Karpas-422 (cell line): ENCODE data around the gene MFAP5. TPM values are rescaled to one million over a fixed set of nuclear protein-coding genes. Genes with fewer than 3 reads are reported as not detected.

Source experiments
- DNase-seq: peaks from one replicate; pipeline ENCODE4 v3.0.0-alpha.2; 2015
- H2AFZ ChIP-seq: fragments of 200-600 bp; sonication (generic); 2 replicates; pipeline ENCODE4 v1.6.1; 2014; ENCODE audit warnings: antibody characterized with exemption, low read length, mixed read lengths
- H3K27ac ChIP-seq: fragments of 200-600 bp; sonication (generic); 2 replicates; pipeline ENCODE4 v1.5.1; 2014; ENCODE audit warnings: mild to moderate bottlenecking, low read length, moderate library complexity
- H3K27me3 ChIP-seq: fragments of 200-600 bp; sonication (generic); 2 replicates; pipeline ENCODE4 v1.6.1; 2014; ENCODE audit warnings: low read length, mixed read lengths
- H3K36me3 ChIP-seq: fragments of 200-600 bp; sonication (generic); 2 replicates; pipeline ENCODE4 v1.6.1; 2014; ENCODE audit warnings: low read length, mixed read lengths; ENCODE audit not compliant: insufficient read depth
- H3K4me1 ChIP-seq: fragments of 200-600 bp; sonication (generic); 2 replicates; pipeline ENCODE4 v1.6.1; 2014; ENCODE audit warnings: mild to moderate bottlenecking, low read length, mixed read lengths
- H3K4me2 ChIP-seq: fragments of 200-600 bp; sonication (generic); 2 replicates; pipeline ENCODE4 v1.6.1; 2014; ENCODE audit warnings: low read length, low read depth, mild to moderate bottlenecking; ENCODE audit not compliant: poor library complexity, severe bottlenecking
- H3K4me3 ChIP-seq: fragments of 200-600 bp; sonication (generic); 2 replicates; pipeline ENCODE4 v1.5.1; 2014; ENCODE audit warnings: mild to moderate bottlenecking, antibody characterized with exemption, low read length, mixed read lengths
- H3K79me2 ChIP-seq: fragments of 200-600 bp; sonication (generic); 2 replicates; pipeline ENCODE4 v1.6.1; 2014; ENCODE audit warnings: mild to moderate bottlenecking, low read length, mixed read lengths
- H3K9ac ChIP-seq: fragments of 200-600 bp; sonication (generic); 2 replicates; pipeline ENCODE4 v1.6.0; 2014; ENCODE audit warnings: low read length
- H3K9me2 ChIP-seq: fragments of 200-600 bp; sonication (generic), shearing (Covaris generic); replicated peaks from 2 replicates; pipeline ENCODE4 v1.6.0; 2014; ENCODE audit warnings: mild to moderate bottlenecking, low read length, moderate library complexity; ENCODE audit not compliant: insufficient read depth
- H3K9me3 ChIP-seq: fragments of 300-700, 200-600 bp; sonication (generic); 2 replicates; pipeline ENCODE4 v1.6.1; 2014; ENCODE audit warnings: low read length, mixed read lengths
- H4K20me1 ChIP-seq: fragments of 200-600 bp; sonication (generic); 2 replicates; pipeline ENCODE4 v1.6.1; 2014; ENCODE audit warnings: mild to moderate bottlenecking, antibody characterized with exemption, low read length, low read depth; ENCODE audit not compliant: insufficient read depth
- total RNA-seq: library from RNA; depleted of rRNA; stranded (reverse); fragments of >200 nt; shearing (Covaris generic); gene quantifications from 2 replicates; pipeline ENCODE4 v1.2.3, GENCODE V29; 2014; ENCODE audit warnings: low replicate concordance; rRNA removed

Gene MFAP5, protein sequence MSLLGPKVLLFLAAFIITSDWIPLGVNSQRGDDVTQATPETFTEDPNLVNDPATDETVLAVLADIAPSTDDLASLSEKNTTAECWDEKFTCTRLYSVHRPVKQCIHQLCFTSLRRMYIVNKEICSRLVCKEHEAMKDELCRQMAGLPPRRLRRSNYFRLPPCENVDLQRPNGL
- not detected in 2 replicates for total RNA-seq

DNA sequence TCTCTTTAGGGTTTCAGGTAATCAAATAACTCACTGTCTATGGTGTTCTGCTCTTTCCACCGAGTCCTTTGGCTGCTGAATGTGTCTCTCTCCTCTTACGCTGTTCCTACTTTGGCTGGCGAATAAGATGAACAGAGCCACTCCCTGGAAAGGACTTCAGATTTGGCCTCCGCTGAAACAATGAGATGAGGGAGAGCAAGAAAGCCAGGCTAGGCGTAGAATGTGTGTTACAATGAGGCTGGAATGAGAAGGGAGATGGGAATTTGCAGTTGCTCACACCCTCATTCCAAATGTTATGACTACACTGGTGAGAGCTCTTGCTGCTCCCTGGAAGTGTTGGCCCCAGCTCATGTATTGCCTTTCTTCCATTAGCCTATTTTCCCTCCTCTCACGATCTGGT lies at the start of gene MFAP5:
TSS of gene MFAP5 (minus strand) at position 234 of the 400 bp plus-strand sequence. CDS start 722 bp downstream, outside the sequence.
- peaks cover 7% of the 10 kb centered on the region for H3K4me1 ChIP-seq

DNA sequence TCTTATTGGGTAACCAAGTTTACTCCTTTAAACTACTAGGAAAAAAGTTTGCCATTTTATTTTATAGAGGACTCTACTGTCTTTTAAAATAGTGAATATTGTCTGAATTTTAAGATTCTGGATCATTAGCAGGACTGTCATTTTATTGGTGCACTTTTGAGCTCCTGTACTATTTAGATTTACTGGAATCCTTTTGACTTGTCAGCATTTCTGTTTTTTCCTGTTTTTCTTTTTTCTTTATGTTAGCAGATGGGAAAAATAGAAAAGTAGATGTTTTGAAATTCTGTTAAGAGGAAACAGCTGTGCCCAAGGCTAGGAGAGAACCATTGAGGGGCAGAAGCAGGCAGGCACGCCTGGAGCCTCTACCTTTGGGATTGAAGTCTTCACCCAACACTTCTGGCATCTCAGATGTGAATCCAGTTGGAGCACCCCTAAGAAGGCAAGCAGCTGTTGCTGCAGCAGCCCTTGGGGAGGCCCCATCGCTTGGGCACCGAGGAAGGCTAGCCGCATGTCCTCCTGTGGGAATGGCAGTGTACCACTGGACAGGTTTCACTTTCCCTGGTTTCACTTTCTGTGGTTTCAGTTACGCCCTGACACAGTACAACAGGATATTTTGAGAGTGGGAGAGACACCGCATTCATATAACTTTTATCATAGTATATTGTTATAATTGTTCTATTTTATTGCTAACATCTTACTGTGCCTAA lies 46.7 kb upstream of the MFAP5 start:
- no peaks in the 10 kb centered on the region for H3K9me3 ChIP-seq
- no peaks in the 10 kb centered on the region for H3K4me1 ChIP-seq
- H3K36me3 ChIP-seq = no peaks in the 10 kb centered on the region
- DNase-seq = no peak
- H3K27ac ChIP-seq = no peak overlapping the region
- no peaks in the 10 kb centered on the region for H4K20me1 ChIP-seq
- H3K4me3 ChIP-seq = no peak overlapping the region
- H3K9me2 ChIP-seq = no peaks in the 10 kb centered on the region
- no peak overlapping the region for H3K9ac ChIP-seq
- no peaks in the 10 kb centered on the region for H3K27me3 ChIP-seq
- H3K4me2 ChIP-seq = peak overlapping the region; percentile 15
- H3K79me2 ChIP-seq = no peaks in the 10 kb centered on the region
- no peak overlapping the region for H2AFZ ChIP-seq

More for the DNA sequence above, at the start of gene MFAP5:
- Histone ChIP-seq H3K27me3 (no peaks in the 10 kb centered on the region), H3K9me2 (no peaks in the 10 kb centered on the region), H2AFZ (no peak within 1 kb of the TSS), H3K9me3 (no peaks in the 10 kb centered on the region), H3K4me2 (no peak within 1 kb of the TSS), H3K4me3 (no peak within 1 kb of the TSS), H3K79me2 (no peaks in the 10 kb centered on the region), H4K20me1 (no peaks in the 10 kb centered on the region), H3K9ac (no peak within 1 kb of the TSS), H3K36me3 (no peaks in the 10 kb centered on the region), H3K27ac (no peak within 1 kb of the TSS)
- no peak for DNase-seq

DNA sequence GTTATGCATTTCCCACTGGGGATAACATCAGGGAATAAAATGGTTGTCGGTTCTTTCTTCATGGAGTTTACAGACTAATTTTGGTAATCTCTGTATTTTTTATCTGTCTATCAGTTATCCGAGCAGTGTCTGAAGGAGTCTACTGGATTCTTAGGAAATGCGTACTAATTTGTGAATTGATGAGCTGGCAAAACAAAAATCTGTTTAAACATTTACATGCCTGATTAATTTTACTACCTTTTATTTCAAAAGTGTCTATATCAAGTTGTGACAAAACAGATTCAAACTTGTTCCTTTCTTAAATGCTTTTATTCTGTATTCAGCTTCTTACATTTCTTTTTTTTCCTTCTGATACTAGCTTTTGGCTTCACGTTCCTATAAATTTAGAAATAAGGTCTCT lies 39.5 kb upstream of the MFAP5 start:
- no peaks in the 10 kb centered on the region for H3K9me2 ChIP-seq
- H3K36me3 ChIP-seq = no peaks in the 10 kb centered on the region
- H3K27me3 ChIP-seq = no peaks in the 10 kb centered on the region
- H3K79me2 ChIP-seq = no peaks in the 10 kb centered on the region
- no peaks in the 10 kb centered on the region for H3K9me3 ChIP-seq
- no peaks in the 10 kb centered on the region for H4K20me1 ChIP-seq
- H3K27ac ChIP-seq = no peak overlapping the region
- H3K4me3 ChIP-seq = no peak overlapping the region
- DNase-seq = no peak
- H3K9ac ChIP-seq = no peak overlapping the region
- no peak overlapping the region for H3K4me2 ChIP-seq
- H3K4me1 ChIP-seq = peaks cover 14% of the 10 kb centered on the region
- no peak overlapping the region for H2AFZ ChIP-seq

DNA sequence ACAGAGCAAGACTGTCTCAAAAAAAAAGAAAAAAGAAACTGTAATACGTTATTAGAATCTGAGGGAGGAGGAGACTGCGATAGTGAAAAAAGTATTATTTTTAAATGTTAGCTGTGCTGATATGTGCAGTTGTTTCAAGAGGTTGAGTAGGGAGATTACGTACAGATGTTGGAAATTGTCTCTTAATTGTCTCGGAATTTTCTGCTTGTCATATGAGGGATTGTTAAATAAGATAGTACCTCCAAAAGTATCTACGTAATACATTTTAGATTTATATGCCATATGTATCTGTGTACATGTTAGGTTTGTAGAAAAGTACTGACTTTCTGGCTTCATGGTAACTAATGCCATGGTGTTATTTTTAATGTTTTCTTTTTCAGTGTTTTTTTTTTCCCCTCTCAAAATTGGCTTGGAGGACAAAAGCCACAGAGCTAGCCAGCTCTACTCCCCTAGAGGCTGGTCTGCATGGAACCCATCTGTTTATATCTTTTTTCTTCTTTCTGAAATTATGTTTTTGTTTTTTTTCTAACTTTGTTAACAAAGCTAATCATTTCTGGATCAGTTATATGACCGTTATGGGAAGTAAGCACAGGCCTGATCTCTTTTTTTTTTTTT lies 38.5 kb upstream of the MFAP5 start:
- Histone ChIP-seq H3K4me2 (no peak overlapping the region), H3K9me2 (no peaks in the 10 kb centered on the region), H3K9ac (no peak overlapping the region), H3K27ac (no peak overlapping the region), H3K4me3 (no peak overlapping the region), H3K4me1 (peaks cover 15% of the 10 kb centered on the region), H3K79me2 (no peaks in the 10 kb centered on the region), H3K9me3 (no peaks in the 10 kb centered on the region), H2AFZ (no peak overlapping the region), H4K20me1 (no peaks in the 10 kb centered on the region), H3K36me3 (no peaks in the 10 kb centered on the region), H3K27me3 (no peaks in the 10 kb centered on the region)
- DNase-seq = no peak

DNA sequence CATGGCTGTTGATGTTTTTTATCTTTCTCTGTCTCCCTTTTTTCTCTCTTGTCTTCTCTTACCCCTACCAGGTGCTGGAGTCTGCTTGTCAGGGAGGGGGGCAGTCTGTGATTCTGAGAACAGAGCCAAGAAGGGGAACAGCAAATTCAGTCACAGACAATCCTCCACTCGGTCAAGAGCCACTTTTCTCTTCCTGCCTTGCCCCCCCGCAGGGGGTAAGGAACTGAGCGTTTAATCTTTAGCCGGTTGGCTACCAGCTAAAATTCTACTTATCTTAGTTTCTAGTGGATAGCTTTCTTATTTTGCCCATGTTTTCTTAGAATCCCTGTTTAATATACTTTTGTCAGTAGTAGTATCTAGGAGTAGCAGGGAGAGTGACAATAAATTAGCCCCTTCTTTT lies 37.1 kb upstream of the MFAP5 start:
- Histone ChIP-seq H2AFZ (no peak overlapping the region), H3K4me2 (no peak overlapping the region), H3K9ac (no peak overlapping the region), H3K79me2 (no peaks in the 10 kb centered on the region), H3K4me3 (no peak overlapping the region), H3K9me3 (no peaks in the 10 kb centered on the region), H3K9me2 (no peaks in the 10 kb centered on the region), H3K4me1 (peaks cover 15% of the 10 kb centered on the region), H3K27me3 (no peaks in the 10 kb centered on the region), H3K36me3 (no peaks in the 10 kb centered on the region), H3K27ac (no peak overlapping the region), H4K20me1 (no peaks in the 10 kb centered on the region)
- DNase-seq = no peak

DNA sequence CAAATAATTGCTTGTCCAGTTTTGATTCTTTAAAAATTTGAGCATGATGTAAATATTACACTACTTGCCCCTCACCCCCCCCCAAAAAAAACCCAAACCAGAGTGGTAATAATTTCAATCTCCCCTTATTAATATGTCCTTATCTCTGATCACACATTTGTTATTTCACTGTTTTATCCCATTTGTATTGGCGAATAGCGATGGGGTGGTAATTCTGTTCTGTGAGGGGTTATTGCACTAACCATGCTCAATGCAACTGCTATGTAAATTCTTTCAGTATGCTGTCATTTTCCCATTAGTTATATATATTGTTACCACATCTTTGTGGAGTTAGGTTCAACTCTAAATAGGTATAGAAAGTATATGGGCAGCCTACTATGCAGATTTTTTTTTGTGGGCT lies 36.3 kb upstream of the MFAP5 start:
- no peak for DNase-seq
- Histone ChIP-seq H3K4me2 (peak overlapping the region; percentile 78), H3K4me3 (peak overlapping the region; percentile 78; the same call in 1 of the 2 replicates), H3K36me3 (no peaks in the 10 kb centered on the region), H3K79me2 (no peaks in the 10 kb centered on the region), H3K4me1 (peaks cover 15% of the 10 kb centered on the region), H2AFZ (no peak overlapping the region), H4K20me1 (no peaks in the 10 kb centered on the region), H3K9ac (no peak overlapping the region), H3K27me3 (no peaks in the 10 kb centered on the region), H3K9me2 (no peaks in the 10 kb centered on the region), H3K27ac (no peak overlapping the region), H3K9me3 (no peaks in the 10 kb centered on the region)

DNA sequence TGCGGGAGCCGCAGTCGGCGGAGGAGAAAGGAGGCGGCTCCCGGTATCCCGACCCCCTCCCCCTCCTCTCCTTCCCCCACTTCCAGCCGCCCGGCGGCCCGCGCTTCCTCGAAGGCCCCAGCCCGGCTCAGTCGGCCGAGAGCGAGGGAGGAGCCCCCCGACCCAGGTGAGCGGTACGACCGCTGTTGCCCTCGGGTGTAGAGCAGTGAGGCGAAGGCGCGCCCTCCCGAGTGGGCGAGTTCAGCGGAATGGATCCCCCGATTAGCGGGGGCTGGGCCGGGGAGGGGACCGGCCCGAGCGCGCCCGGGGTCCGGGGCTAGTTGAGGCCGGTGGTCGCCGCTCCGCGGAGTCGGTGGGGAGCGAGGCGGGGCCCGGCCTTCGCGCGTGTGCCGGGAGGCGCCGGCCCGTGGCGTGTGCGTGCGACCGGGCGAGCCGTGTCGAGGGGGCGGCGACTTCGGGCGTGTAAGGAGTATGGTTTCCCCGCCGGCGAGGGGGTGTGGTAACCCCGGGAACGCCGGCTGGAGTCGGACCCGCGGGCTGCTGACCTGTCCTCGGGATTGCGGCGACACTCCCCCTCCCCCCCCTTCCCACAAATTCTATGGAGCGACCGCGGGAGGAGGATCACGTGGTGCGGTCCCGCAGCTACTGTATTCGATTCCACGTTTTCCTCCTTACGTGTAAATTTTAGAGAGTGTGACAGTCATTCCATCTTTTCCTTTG lies 35.7 kb upstream of the MFAP5 start:
- Histone ChIP-seq H3K9ac (peak overlapping the region; percentile 54), H3K4me1 (peaks cover 15% of the 10 kb centered on the region), H2AFZ (peak overlapping the region; percentile 87), H3K27ac (no peak overlapping the region), H3K9me3 (no peaks in the 10 kb centered on the region), H3K36me3 (no peaks in the 10 kb centered on the region), H3K4me2 (peak overlapping the region; percentile 78), H3K9me2 (no peaks in the 10 kb centered on the region), H4K20me1 (no peaks in the 10 kb centered on the region), H3K27me3 (no peaks in the 10 kb centered on the region), H3K4me3 (peak overlapping the region; percentile 78), H3K79me2 (no peaks in the 10 kb centered on the region)
- no peak for DNase-seq
